PC-3 (cell line): ENCODE measurements around the gene TMEM235. TPM values are rescaled to one million over a fixed set of nuclear protein-coding genes. Genes with fewer than 3 reads are reported as not detected.

ENCODE experiments used
- ATAC-seq: fragments of 200-7000 bp; cut with Tn5 transposase; 2 replicates; pipeline ENCODE4 v1.9.1; 2020; ENCODE audit warnings: mild to moderate bottlenecking, moderate library complexity
- BruUV-seq: library from RNA; stranded (reverse); fragments of 400-500 nt; replicated peaks from 2 replicates; lab custom pipeline; 2021; lab: Mats Ljungman, UMichigan
- CTCF ChIA-PET: fragments of 300-600 bp; sonication (Branson Sonifier 250); formaldehyde crosslinking; loops from one replicate; lab custom pipeline; 2022; ENCODE audit warnings: antibody characterized with exemption; lab: Charles Lee
- POLR2A ChIA-PET: fragments of 300-600 bp; sonication (Branson Sonifier 250); formaldehyde crosslinking; loops from one replicate; lab custom pipeline; 2022; ENCODE audit warnings: antibody characterized with exemption; ENCODE audit not compliant: unreplicated experiment; lab: Charles Lee
- DNase-seq: peaks from one replicate; pipeline ENCODE4 v3.0.0-alpha.2; 2015
- H2AFZ ChIP-seq: fragments of 300-600 bp; sonication (generic); 2 replicates; pipeline ENCODE4 v1.6.0; 2016; ENCODE audit warnings: antibody characterized with exemption, low read length
- H3F3A ChIP-seq: fragments of 300-600 bp; sonication (generic); one replicate; pipeline ENCODE4 v1.6.0; 2017; ENCODE audit warnings: antibody characterized with exemption, low read length, control low read depth, mild to moderate bottlenecking; ENCODE audit not compliant: unreplicated experiment
- H3K27ac ChIP-seq: fragments of 300-600 bp; sonication (generic); 2 replicates; pipeline ENCODE4 v1.5.1; 2016; ENCODE audit warnings: mild to moderate bottlenecking, low read length
- H3K27me3 ChIP-seq: fragments of 300-600 bp; sonication (generic); 2 replicates; pipeline ENCODE4 v1.6.1; 2016; ENCODE audit warnings: low read length, mixed read lengths
- H3K36me3 ChIP-seq: fragments of 300-600 bp; sonication (generic); 2 replicates; pipeline ENCODE4 v1.6.1; 2016; ENCODE audit warnings: low read depth, mixed run types, low read length, mixed read lengths
- H3K4me1 ChIP-seq: fragments of 300-600 bp; sonication (generic); 2 replicates; pipeline ENCODE4 v1.5.1; 2016; ENCODE audit warnings: low read length; ENCODE audit not compliant: insufficient read depth
- H3K4me2 ChIP-seq: fragments of 300-600 bp; sonication (generic); 2 replicates; pipeline ENCODE4 v1.6.0; 2016; ENCODE audit warnings: low read length
- H3K4me3 ChIP-seq: fragments of 300-600 bp; sonication (generic); 2 replicates; pipeline ENCODE4 v1.5.1; 2016; ENCODE audit warnings: mild to moderate bottlenecking, low read length, mixed read lengths
- H3K79me2 ChIP-seq: fragments of 300-600 bp; sonication (generic); 2 replicates; pipeline ENCODE4 v1.6.1; 2017; ENCODE audit warnings: low read length, mixed read lengths
- H3K9ac ChIP-seq: fragments of 300-600 bp; sonication (generic); 2 replicates; pipeline ENCODE4 v1.6.0; 2016; ENCODE audit warnings: mild to moderate bottlenecking, low read length
- H3K9me2 ChIP-seq: fragments of 300-600 bp; sonication (generic); replicated peaks from 2 replicates; pipeline ENCODE4 v1.6.1; 2016; ENCODE audit warnings: mixed run types, low read length, mixed read lengths
- H3K9me3 ChIP-seq: fragments of 300-600 bp; sonication (generic); 2 replicates; pipeline ENCODE4 v1.6.1; 2016; ENCODE audit warnings: low read length, mixed read lengths
- H4K20me1 ChIP-seq: fragments of 300-600 bp; sonication (generic); 2 replicates; pipeline ENCODE4 v1.6.1; 2016; ENCODE audit warnings: low read length, mixed read lengths
- CTCF ChIP-seq: fragments of 300-600 bp; sonication (generic); conservative IDR thresholded peaks from 2 replicates; pipeline ENCODE4 v1.5.1; 2017; ENCODE audit warnings: antibody characterized with exemption, low read depth, mild to moderate bottlenecking, low read length
- EZH2 ChIP-seq: fragments of 300-600 bp; sonication (generic); IDR thresholded peaks from one replicate; pipeline ENCODE4 v1.6.1; 2017; ENCODE audit warnings: antibody characterized with exemption, mild to moderate bottlenecking, low read length; ENCODE audit not compliant: unreplicated experiment
- EZH2phosphoT487 ChIP-seq: fragments of 300-600 bp; sonication (generic); IDR thresholded peaks from 2 replicates; pipeline ENCODE4 v1.6.1; 2018; ENCODE audit warnings: mild to moderate bottlenecking, antibody characterized with exemption, low read length, borderline replicate concordance
- intact Hi-C: fragments of 100-400 bp; cut with micrococcal nuclease; formaldehyde crosslinking; loops from 2 replicates; pipeline ENCODE4 v1.9.0; 2023
- total RNA-seq: library from RNA; depleted of rRNA; stranded (reverse); fragments of >200 nt; gene quantifications from 2 replicates; pipeline ENCODE4 v1.2.3, GENCODE V29; 2014

Gene TMEM235
- total RNA-seq, 1 experiment from 2014 or later: not detected

- Histone ChIP-seq H3K36me3 (no peaks in the 10 kb centered on the region), H3K79me2 (no peaks in the 10 kb centered on the region), H3K9me2 (no peaks in the 10 kb centered on the region), H3K4me2 (no peak overlapping the region), H3K9me3 (no peaks in the 10 kb centered on the region), H3F3A (no peaks in the 10 kb centered on the region), H2AFZ (no peak overlapping the region), H4K20me1 (no peaks in the 10 kb centered on the region), H3K4me3 (no peak overlapping the region), H3K27ac (no peak overlapping the region), H3K4me1 (peaks cover 26% of the 10 kb centered on the region), H3K9ac (no peak overlapping the region), H3K27me3 (no peaks in the 10 kb centered on the region)
- CTCF ChIA-PET: interaction anchor here (0.7 kb wide), 1 partner anchor 188 kb away, joined by 3 read pairs; no protein-coding TSS in a partner anchor
- no peak for ATAC-seq
- intact Hi-C loops: no loop called here
- no peak for DNase-seq
- BruUV-seq: no TSS peak
- TF ChIP-seq CTCF: no peak
- no peak for TF ChIP-seq EZH2
- no peak for TF ChIP-seq EZH2phosphoT487
- POLR2A ChIA-PET: no interaction called here
Observed at GRCh38 chr17:78247304-78247703, 15.9 kb downstream of the TMEM235 start.

- POLR2A ChIA-PET: no interaction called here
- DNase-seq (no peak), ATAC-seq (no peak)
- intact Hi-C loops: no loop called here
- Histone ChIP-seq H3K4me3 (no peak overlapping the region), H3K9ac (no peak overlapping the region), H4K20me1 (no peaks in the 10 kb centered on the region), H3F3A (no peaks in the 10 kb centered on the region), H3K9me2 (no peaks in the 10 kb centered on the region), H3K79me2 (no peaks in the 10 kb centered on the region), H3K9me3 (no peaks in the 10 kb centered on the region), H3K27me3 (no peaks in the 10 kb centered on the region), H3K4me2 (no peak overlapping the region), H3K27ac (no peak overlapping the region), H3K36me3 (no peaks in the 10 kb centered on the region), H3K4me1 (peaks cover 19% of the 10 kb centered on the region), H2AFZ (no peak overlapping the region)
- TF ChIP-seq CTCF (no peak), EZH2 (no peak), EZH2phosphoT487 (no peak)
- no TSS peak for BruUV-seq
- CTCF ChIA-PET: no interaction called here
Observed at GRCh38 chr17:78248051-78248914, 16.9 kb downstream of the TMEM235 start.
